ENCODE measurements around the gene EXOC4. TPM values are rescaled to one million over a fixed set of nuclear protein-coding genes. Genes with fewer than 3 reads are reported as not detected.
A peak's percentile ranks its signal among the peaks of the same experiment; 100 is the strongest.

The EXOC4 gene
- polyA plus RNA-seq, 3 donors from 2014 or later: 24.2 to 50.1 (median 30.1) TPM

GRCh38 chr7:133697585-133697984, 444.7 kb downstream of the EXOC4 start:
- Mint-ChIP-seq H3K4me1 (peaks cover 38 to 41% of the 10 kb centered on the region in 2 donors), H3K9me3 (no peaks in the 10 kb centered on the region), H3K36me3 (no peaks in the 10 kb centered on the region), H3K27ac (peak overlapping the region in 1 of 6 donors; percentile 36), H3K27me3 (ENCODE audit: low read depth in 3 of 3) (peaks cover 0 to 4% (median 2%) of the 10 kb centered on the region in 3 donors), H3K4me3 (no peak overlapping the region)
- no peak for DNase-seq

DNA sequence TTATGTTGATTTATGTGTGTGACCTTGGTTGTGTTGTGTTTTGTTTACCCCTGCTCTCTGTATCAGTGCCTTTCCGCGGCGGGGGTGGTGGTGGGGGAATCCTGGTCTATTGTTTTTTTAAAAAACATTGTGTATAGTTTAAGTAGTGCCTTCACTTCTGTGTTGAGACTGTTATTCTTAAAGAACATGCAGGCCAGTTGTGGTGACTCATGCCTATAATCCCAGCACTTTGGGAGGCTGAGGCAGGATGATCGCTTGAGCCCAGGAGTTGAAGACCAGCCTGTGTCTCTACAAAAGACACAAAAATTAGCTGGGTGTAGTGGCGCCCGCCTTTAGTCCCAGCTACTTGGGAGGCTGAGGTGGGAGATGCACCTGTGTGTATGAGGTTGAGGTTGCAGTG, 445.2 kb downstream of the EXOC4 start:
- no peak for DNase-seq
- Mint-ChIP-seq H3K9me3 (no peaks in the 10 kb centered on the region), H3K27me3 (ENCODE audit: low read depth in 3 of 3) (peaks cover 0 to 4% (median 2%) of the 10 kb centered on the region in 3 donors), H3K36me3 (peaks cover 0 to 5% (median 0%) of the 10 kb centered on the region in 3 donors), H3K4me1 (peaks cover 38 to 41% of the 10 kb centered on the region in 2 donors), H3K27ac (no peak overlapping the region), H3K4me3 (no peak overlapping the region)

DNA sequence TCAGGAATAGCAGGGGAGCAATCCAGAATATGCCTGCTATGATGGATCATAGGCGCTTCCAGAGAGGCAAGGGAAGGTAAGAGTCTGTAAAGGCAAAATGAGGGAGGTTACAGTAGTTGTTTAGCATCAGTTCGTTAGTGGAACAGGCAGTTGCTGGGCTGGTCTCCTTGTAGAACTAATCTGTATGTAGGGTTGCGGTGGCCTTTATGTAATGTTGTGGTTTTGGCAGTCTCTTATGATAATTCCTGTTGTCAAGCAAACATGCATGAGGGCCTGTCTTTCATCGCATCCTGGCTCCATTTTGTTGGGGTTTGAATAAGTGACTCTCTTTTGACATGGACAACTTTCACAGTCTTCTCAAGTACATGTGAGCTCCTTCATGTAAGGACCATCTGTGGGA, 446.5 kb downstream of the EXOC4 start:
- Mint-ChIP-seq H3K27me3 (ENCODE audit: low read depth in 3 of 3) (peaks cover 0 to 4% (median 2%) of the 10 kb centered on the region in 3 donors), H3K27ac (peak overlapping the region; percentile 21 to 57 (median 38)), H3K4me3 (peak overlapping the region in 3 of 5 donors; percentile 26 to 53 (median 50)), H3K4me1 (peaks cover 38 to 41% of the 10 kb centered on the region in 2 donors), H3K9me3 (no peaks in the 10 kb centered on the region), H3K36me3 (peaks cover 0 to 8% (median 0%) of the 10 kb centered on the region in 3 donors)
- DNase-seq: peak; percentile 31 to 45 (median 41)

DNA sequence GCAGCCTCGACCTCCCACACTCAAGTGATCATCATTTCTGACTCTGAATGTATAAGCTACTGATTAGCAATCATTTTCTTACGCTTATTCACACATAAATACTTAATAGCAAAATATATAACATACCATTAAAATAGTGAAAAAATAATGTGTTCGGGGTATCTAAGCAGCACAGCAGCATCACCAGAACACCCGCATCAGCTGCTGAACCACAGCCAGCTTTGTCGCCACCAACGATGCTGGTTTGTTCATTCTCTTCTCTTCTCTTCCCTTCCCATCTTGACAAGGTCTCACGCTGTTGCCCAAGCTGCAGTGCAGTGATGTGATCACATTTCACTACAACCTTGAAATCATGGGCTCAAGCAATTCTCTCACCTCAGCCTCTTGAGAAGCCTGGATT, 449.2 kb downstream of the EXOC4 start:
- H3K4me3 Mint-ChIP-seq: no peak overlapping the region
- H3K36me3 Mint-ChIP-seq: peaks cover 0 to 8% (median 0%) of the 10 kb centered on the region in 3 donors
- peaks cover 0 to 2% (median 0%) of the 10 kb centered on the region in 3 donors for H3K27me3 Mint-ChIP-seq (ENCODE audit: low read depth in 3 of 3)
- no peak overlapping the region for H3K27ac Mint-ChIP-seq
- no peak for DNase-seq
- H3K4me1 Mint-ChIP-seq: peaks cover 16 to 19% of the 10 kb centered on the region in 2 donors
- H3K9me3 Mint-ChIP-seq: no peaks in the 10 kb centered on the region

GRCh38 chr7:133702960-133703359, 450.1 kb downstream of the EXOC4 start:
- Mint-ChIP-seq H3K36me3 (peaks cover 0 to 8% (median 0%) of the 10 kb centered on the region in 3 donors), H3K27ac (peak overlapping the region in 1 of 6 donors; percentile 25), H3K9me3 (no peaks in the 10 kb centered on the region), H3K4me3 (no peak overlapping the region), H3K4me1 (peaks cover 16 to 20% of the 10 kb centered on the region in 2 donors), H3K27me3 (ENCODE audit: low read depth in 3 of 3) (peaks cover 0 to 2% (median 0%) of the 10 kb centered on the region in 3 donors)
- DNase-seq: no peak

GRCh38 chr7:133703547-133703946, 450.7 kb downstream of the EXOC4 start:
- Mint-ChIP-seq H3K27ac (no peak overlapping the region), H3K4me1 (peaks cover 16 to 20% of the 10 kb centered on the region in 2 donors), H3K4me3 (no peak overlapping the region), H3K36me3 (peaks cover 0 to 8% (median 0%) of the 10 kb centered on the region in 3 donors), H3K9me3 (no peaks in the 10 kb centered on the region), H3K27me3 (ENCODE audit: low read depth in 3 of 3) (peaks cover 0 to 2% (median 0%) of the 10 kb centered on the region in 3 donors)
- no peak for DNase-seq

DNA sequence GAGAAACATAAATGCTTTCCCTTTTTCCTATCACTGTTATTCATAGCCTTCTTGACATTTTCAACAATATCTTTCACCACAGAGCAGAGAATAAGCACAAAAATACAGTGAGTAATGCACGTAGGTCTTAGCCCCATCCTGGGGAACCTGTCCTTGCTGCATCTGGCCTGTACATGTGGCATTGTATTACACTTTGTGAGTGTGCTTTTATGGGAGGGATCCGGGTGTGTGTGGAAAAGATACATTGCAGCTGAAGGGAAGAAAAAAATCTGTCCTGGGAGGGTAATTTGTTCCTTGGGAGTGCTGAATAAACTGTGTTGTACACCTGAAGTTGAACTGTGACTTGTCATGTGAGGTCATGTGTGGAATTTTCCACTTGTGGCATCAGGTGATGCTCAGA, 451.6 kb downstream of the EXOC4 start:
- Mint-ChIP-seq H3K9me3 (no peaks in the 10 kb centered on the region), H3K27ac (no peak overlapping the region), H3K4me1 (peaks cover 15 to 20% of the 10 kb centered on the region in 2 donors), H3K36me3 (peaks cover 0 to 8% (median 0%) of the 10 kb centered on the region in 3 donors), H3K27me3 (ENCODE audit: low read depth in 3 of 3) (peaks cover 0 to 1% (median 0%) of the 10 kb centered on the region in 3 donors), H3K4me3 (no peak overlapping the region)
- DNase-seq: no peak

- DNase-seq: no peak
- Mint-ChIP-seq H3K4me3 (no peak overlapping the region), H3K4me1 (peaks cover 14 to 21% of the 10 kb centered on the region in 2 donors), H3K27ac (no peak overlapping the region), H3K36me3 (peaks cover 0 to 8% (median 0%) of the 10 kb centered on the region in 3 donors), H3K27me3 (ENCODE audit: low read depth in 3 of 3) (peaks cover 0 to 2% (median 0%) of the 10 kb centered on the region in 3 donors), H3K9me3 (no peaks in the 10 kb centered on the region)
Observed at GRCh38 chr7:133705596-133705995, 452.7 kb downstream of the EXOC4 start.

- H3K4me1 Mint-ChIP-seq: peaks cover 14 to 21% of the 10 kb centered on the region in 2 donors
- no peak overlapping the region for H3K4me3 Mint-ChIP-seq
- no peak overlapping the region for H3K27ac Mint-ChIP-seq
- H3K9me3 Mint-ChIP-seq: no peaks in the 10 kb centered on the region
- DNase-seq: no peak
- peaks cover 0 to 2% (median 2%) of the 10 kb centered on the region in 3 donors for H3K27me3 Mint-ChIP-seq (ENCODE audit: low read depth in 3 of 3)
- peaks cover 0 to 8% (median 0%) of the 10 kb centered on the region in 3 donors for H3K36me3 Mint-ChIP-seq
Observed at GRCh38 chr7:133706016-133706415, 453.1 kb downstream of the EXOC4 start.

DNA sequence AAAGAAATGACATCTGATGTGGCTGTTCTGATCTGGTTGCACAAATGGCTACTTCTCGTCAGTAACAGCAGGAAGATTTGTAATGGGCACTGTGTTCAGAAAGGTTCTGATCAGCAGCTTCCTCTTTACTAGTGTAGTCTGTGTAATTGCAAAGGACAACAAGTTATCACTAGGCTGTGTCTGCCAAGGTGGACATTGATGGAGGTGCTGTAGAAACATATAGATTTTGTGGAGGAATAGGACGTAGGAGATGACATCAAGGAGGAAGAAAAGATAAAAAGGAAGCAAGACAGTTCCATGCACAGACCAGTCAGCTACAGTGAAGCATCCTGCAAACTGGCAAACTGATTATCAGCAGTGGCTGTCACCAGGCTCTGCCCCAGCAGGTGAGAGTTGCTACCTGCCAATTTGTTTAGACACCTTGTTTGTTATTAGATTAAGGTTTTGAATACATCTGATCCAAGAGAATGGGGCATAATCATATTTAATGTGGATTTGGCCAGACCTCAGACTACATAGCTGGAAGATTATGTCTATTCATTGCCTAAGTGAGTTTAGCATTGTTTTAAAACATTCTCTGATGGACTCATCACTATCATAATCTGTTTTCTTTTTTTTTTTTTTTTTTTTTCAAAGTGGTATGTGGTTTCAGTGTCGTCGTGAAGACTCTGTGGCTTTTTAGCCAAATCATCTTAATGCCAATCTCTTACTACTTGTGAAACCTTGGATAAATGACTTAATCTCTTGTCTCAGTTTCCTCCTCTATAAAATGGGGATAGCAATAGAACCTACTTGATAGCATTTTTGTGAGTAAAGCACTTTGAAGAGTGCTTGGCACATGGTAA, 456.4 kb downstream of the EXOC4 start:
- no peaks in the 10 kb centered on the region for H3K9me3 Mint-ChIP-seq
- DNase-seq: no peak
- peaks cover 0 to 5% (median 0%) of the 10 kb centered on the region in 3 donors for H3K36me3 Mint-ChIP-seq
- no peak overlapping the region for H3K4me3 Mint-ChIP-seq
- peaks cover 14 to 21% of the 10 kb centered on the region in 2 donors for H3K4me1 Mint-ChIP-seq
- peaks cover 0 to 2% (median 2%) of the 10 kb centered on the region in 3 donors for H3K27me3 Mint-ChIP-seq (ENCODE audit: low read depth in 3 of 3)
- peak overlapping the region in 1 of 6 donors; percentile 6 for H3K27ac Mint-ChIP-seq

DNA sequence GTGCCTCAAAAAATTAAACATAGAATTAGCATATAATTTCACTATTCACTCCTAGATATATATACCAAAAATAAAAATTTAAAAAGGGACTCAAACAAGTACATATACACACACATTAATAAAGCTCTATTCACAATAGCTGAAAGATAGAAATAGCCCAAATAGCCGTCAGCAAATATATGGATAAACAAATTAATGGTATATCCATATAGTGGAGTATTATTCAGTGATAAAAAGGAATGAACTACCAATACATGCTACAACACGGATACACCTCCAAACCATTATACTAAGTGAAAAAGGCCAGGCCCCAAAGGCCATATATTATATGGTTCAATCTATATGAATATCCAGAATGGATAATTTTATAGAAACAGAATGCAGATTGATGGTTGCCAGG, 459.7 kb downstream of the EXOC4 start:
- Mint-ChIP-seq H3K4me1 (peaks cover 14 to 30% of the 10 kb centered on the region in 2 donors), H3K36me3 (peaks cover 0 to 5% (median 0%) of the 10 kb centered on the region in 3 donors), H3K9me3 (no peaks in the 10 kb centered on the region), H3K27me3 (ENCODE audit: low read depth in 3 of 3) (peaks cover 0 to 2% (median 2%) of the 10 kb centered on the region in 3 donors), H3K27ac (no peak overlapping the region), H3K4me3 (no peak overlapping the region)
- no peak for DNase-seq

DNA sequence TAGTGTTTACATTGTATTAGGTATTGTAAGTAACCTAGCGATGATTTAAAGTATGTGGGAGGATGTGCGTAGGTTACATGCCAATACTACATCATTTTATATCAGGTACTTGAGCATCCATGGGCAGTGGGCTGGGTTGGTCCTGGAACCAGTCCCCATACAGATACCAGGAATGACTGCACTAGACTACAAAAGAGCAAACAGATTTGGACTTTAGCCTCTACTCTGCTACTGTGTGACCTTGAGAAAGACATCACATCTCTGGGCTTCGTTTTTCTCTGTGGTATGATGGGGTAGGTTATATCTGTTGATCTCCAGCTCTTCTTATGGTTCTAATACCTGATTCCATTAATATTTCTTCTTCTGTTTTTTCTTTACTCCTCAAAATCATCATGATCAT, 461.8 kb downstream of the EXOC4 start:
- no peaks in the 10 kb centered on the region for H3K9me3 Mint-ChIP-seq
- H3K27me3 Mint-ChIP-seq (ENCODE audit: low read depth in 3 of 3): peaks cover 0 to 2% (median 0%) of the 10 kb centered on the region in 3 donors
- H3K27ac Mint-ChIP-seq: no peak overlapping the region
- no peak overlapping the region for H3K4me3 Mint-ChIP-seq
- no peak for DNase-seq
- H3K36me3 Mint-ChIP-seq: peaks cover 0 to 5% (median 3%) of the 10 kb centered on the region in 3 donors
- H3K4me1 Mint-ChIP-seq: peaks cover 2 to 12% of the 10 kb centered on the region in 2 donors

DNA sequence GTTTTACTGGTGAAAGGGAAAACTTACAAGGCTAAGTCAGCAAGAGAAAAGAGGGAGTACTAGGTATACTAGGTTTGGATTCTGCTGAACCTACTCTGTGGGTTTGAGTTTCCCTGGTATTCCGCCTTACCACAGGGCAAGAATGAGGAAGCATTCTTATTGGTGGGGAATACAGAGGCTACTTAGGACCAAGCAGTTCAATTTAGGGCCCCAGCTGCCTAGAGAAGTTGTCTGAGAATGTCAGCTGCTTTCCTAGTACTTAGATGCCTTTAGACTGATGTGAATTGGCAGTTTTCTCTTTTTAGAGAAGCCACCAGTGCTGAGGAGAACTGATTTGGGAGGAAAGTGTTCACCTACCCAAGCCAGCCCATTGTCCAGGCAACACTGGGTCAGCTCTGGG, 465.3 kb downstream of the EXOC4 start:
- Mint-ChIP-seq H3K4me3 (no peak overlapping the region), H3K9me3 (no peaks in the 10 kb centered on the region), H3K4me1 (peaks cover 0 to 9% of the 10 kb centered on the region in 2 donors), H3K27me3 (ENCODE audit: low read depth in 3 of 3) (no peaks in the 10 kb centered on the region), H3K36me3 (peaks cover 0 to 3% (median 0%) of the 10 kb centered on the region in 3 donors), H3K27ac (no peak overlapping the region)
- no peak for DNase-seq

GRCh38 chr7:133723044-133723443, 470.2 kb downstream of the EXOC4 start:
- H3K27ac Mint-ChIP-seq: no peak overlapping the region
- H3K4me3 Mint-ChIP-seq: no peak overlapping the region
- DNase-seq: no peak
- no peaks in the 10 kb centered on the region for H3K4me1 Mint-ChIP-seq
- no peaks in the 10 kb centered on the region for H3K9me3 Mint-ChIP-seq
- H3K27me3 Mint-ChIP-seq (ENCODE audit: low read depth in 3 of 3): peaks cover 0 to 2% (median 0%) of the 10 kb centered on the region in 3 donors
- H3K36me3 Mint-ChIP-seq: peaks cover 3 to 9% (median 7%) of the 10 kb centered on the region in 3 donors

Data from immature natural killer cell (primary cell).